ENCODE measurements around the gene CORO1C.
"Not testable (repeated sequence)": the region's sequence is repeated elsewhere in the genome, so short reads cannot be mapped to it uniquely, and the experiment has no call there.

CORO1C gene

GRCh38 chr12:108671110-108671509 lies 60.2 kb downstream of the CORO1C start:
- DNase-seq: no peak

DNA sequence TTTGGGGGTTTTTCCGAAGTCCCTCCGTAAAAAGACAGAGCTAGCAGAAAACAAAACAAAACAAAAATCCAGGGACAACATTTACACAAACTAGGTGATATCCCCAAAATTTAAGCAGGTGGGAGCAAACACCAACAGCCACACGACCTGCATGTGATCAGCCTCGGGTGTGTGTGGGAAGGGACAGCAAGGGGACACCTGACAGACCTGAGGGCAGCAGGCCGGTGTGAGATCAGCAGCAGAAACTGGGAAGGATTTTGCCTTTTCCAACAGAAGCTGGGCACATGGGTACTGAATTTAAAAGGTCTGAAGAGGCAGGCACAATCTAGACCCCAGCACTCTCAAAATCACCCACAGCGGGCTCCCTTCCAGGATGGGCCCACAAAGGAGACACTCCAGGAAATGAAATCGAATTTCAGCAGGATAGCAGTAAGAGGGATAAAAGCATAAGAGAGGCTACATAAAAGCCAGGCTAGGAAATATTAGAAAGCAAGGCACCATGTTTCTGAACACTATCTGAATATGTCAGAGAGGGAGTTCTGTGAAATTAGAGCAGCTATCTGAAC lies 61.2 kb downstream of the CORO1C start:
- DNase-seq: no peak

- no peak for DNase-seq
These were observed 62.8 kb downstream of the CORO1C start for GRCh38 chr12:108668542-108668941.

DNA sequence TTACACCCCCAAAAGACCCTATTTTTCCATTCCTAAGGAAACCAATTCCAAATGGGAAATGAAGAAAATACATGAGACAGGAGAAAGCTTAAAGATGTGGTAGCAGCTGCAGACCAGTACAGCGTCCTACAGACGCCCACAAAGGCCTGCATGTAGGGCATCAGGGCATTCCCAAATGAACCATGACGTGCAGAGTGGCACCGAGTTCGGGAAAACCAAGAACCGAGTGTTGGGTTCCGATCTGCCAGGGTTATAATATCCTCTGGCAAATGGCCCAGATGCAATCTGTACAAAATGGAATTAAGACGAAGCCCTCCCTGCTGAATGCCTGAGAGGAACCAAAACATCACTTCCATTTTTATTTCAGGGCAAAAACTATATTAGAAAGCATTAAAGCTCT lies 63.3 kb downstream of the CORO1C start:
- DNase-seq: no peak

GRCh38 chr12:108667349-108667748 lies 64.0 kb downstream of the CORO1C start:
- DNase-seq: peak; percentile 40

DNA sequence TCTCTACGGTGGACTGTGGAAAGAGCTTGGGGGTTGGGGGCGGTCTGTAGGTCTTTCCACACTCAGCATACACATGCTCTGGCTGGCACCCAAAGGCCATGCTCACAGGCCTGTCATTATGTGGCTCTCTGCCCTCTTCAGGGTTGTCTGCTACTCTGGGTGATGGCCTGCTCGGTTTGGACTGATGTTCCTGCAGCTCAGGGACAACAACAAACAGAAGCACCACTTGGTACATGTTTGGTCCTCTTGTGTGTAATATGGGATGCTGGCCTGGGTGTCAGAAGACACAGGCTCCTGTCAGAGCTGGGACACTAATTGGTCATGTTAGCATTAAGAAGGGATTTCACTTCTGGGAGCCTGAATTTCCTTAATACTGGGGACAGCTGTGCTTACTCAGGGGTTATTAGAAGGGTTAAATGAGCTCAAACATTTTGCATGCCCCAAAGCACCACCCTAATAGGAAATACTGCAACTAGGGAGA lies 64.9 kb downstream of the CORO1C start:
- DNase-seq: peak; percentile 26

DNA sequence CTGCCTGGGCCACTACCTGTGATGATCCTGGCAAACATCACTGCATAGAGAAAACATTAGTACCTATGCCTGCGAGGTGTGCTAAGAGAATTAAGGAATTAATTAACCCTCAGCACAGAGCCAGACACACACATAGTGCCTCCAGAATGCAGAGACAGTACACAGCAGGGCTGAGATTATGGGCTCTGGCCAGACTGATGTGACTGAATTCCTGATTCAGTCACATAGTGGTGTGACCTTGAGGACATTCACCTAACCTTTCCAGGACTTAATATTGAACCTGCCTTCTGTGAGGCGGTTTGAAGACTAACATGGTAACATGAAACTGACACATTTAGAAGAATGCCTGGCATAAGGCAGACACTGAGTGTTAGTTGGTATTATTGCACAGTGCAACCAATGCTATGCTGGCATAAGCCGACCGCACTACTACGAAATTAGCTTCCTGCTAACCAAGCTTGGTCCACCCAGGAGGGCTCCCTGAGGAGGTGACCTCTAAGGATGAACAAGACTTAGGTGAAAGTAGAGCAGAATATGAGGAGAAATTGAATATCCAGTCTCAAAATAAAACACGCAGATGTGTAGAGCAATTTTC lies 65.6 kb downstream of the CORO1C start:
- DNase-seq: no peak

GRCh38 chr12:108664338-108665258 lies 66.7 kb downstream of the CORO1C start:
- peak; percentile 94 for DNase-seq

- no peak for DNase-seq
These were observed 67.8 kb downstream of the CORO1C start for GRCh38 chr12:108663324-108664015.

- not testable (repeated sequence) for DNase-seq
These were observed 73.2 kb downstream of the CORO1C start for GRCh38 chr12:108658115-108658514.

DNA sequence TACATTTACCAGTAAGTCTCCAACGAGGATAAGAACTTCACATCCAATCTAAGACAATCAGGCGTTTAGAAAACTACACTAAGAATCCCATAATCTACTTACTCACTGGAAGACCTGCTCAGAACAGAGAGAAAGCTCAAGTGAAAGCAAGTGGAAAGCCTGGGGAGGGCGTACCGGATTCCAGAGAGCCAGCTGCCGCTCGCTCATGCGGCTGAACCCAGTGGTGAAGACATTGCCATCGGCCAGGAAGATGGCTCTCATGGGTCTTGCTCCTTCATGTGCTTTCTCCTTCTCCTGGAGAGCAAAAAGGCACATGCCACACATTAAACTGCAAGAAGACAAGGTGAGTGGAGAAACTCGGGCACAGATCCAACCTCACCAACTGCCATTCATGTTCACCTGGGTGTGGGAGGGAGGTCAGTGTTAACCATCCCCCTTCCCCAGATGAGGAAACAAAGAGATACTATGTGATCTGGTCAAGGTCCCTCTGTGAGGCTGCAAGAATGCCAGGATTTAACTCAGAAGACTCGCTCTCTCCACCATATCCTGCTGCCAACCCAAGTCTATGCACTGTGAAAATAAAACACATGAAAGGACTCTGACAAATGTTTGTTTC lies 74.1 kb downstream of the CORO1C start:
- no peak for DNase-seq

DNA sequence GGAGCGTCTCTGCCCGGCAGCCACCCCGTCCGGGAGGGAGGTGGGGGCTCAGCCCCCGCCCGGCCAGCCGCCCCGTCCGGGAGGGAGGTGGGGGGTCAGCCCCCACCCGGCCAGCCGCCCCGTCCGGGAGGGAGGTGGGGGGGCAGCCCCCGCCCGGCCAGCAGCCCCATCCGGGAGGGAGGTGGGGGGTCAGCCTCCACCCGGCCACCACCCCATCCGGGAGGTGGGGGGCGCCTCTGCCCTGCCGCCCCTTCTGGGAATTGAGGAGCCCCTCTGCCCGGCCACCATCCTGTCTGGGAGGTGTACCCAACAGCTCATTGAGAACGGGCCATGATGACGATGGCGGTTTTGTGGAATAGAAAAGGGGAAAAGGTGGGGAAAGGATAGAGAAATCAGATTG lies 75.1 kb downstream of the CORO1C start:
- DNase-seq: not testable (repeated sequence)

- not testable (repeated sequence) for DNase-seq
These were observed 75.5 kb downstream of the CORO1C start for GRCh38 chr12:108655812-108656175.

DNA sequence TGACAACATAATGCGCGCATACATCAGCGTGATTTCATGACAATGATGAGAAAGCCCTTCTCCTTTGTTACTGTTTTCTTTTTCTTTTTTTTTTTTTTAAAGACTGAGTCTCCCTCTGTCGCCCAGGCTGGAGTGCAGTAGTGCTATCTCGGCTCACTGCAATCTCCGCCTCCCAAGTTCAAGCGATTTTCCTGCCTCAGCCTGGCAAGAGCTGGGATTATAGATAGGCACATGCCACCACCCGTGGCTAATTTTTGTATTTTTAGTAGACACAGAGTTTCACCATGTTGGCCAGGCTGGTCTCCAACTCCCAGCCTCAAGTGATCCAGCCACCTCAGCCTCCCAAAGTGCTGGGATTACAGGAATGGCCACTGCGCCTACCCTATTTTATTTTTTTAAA lies 76.7 kb downstream of the CORO1C start:
- DNase-seq: not testable (repeated sequence)

DNA sequence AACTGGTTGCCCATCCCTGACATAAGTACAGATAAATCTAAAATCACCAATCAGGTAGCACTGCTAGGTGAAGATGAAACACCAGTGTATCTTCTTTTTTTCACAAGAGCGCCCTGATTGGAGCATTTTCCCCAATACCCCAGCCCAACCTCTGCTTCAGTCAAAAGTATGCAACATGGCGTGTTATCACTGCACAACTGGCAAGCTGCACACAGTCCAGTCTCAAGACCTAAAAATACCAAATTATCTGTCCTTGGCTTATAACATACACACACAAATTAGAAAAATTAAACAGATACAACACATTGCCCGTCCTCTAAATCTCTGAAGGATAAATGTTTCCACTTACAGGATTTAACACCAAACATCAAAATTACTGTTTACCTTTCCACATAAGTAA lies 77.4 kb downstream of the CORO1C start:
- no peak for DNase-seq

DNA sequence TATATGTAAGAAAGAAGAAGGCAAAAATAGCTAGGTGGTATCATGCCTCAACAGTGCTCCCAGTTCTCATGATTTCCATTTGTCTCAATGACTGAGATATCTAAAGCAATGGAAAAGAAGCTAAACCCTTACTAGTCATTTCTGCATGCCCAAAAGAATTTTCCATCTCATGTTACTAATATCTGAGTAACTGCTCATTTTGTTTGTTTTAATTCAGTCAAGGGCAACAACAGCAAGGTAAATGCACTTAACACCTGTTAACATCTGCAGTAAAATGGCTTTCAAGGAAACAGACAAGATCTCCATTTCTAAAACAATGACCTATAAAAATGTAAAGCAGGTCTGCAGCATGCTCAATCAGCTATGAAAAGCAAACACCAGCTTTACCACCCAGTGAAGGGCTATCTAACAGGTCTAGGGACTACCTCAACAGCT lies 78.2 kb downstream of the CORO1C start:
- no peak for DNase-seq

DNA sequence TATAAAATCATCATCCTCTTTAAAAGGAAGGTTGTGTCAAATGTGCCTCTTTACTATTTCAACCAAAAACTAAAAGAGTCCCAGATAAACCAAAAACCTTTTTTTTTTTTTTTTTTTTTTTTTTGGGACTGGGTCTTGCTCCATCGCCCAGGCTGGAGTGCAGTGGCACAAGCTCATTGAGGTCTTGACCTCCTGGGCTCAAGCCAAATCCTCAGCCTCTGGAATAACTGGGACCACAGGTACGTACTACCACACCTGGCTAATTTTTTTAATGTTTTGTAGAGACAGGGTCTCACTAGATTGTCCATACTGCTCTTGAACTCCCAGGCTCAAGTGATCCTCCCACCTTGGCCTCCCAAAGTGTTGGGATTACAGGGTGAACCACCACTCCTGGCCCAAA lies 81.2 kb downstream of the CORO1C start:
- DNase-seq: no peak

- no peak for DNase-seq
These were observed 81.6 kb downstream of the CORO1C start for GRCh38 chr12:108649669-108650068.

DNA sequence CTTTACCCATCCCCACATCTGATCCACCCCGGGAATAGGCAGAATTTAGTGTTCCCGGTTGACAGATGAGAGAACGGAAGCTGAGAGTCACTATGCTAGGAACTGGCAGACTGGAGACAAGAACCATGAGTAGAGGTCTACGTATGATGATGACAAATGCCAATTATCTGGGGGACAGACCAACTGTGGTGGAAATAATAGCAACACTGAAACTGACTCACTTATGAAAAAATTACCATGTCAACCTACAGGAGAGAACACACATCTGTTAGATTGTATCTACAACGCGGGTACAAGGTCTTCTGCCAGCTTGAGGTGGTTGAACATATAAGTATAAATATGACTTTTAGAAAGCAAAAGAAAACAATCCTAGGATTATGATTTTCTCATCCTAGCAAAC lies 82.2 kb downstream of the CORO1C start:
- DNase-seq: no peak

DNA sequence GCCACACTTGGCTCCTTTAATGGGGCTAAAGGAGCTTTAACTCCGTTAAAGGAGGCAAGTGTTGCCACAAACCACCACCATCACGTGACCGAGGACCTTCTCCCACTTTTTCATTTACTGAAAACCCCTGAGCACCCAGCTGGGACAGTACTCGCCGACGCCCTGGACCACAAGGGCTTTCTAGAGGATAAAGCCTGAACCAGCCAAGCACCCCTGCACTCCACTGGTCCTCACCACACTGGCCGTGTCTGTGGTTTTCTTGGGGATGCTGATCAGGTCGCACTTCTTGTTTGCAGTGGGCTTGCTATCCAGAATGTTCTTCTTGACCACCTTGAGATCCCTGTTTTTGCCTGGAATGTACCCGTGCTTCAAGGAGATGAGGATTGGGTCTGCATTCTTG lies 82.9 kb downstream of the CORO1C start:
- DNase-seq: no peak

DNA sequence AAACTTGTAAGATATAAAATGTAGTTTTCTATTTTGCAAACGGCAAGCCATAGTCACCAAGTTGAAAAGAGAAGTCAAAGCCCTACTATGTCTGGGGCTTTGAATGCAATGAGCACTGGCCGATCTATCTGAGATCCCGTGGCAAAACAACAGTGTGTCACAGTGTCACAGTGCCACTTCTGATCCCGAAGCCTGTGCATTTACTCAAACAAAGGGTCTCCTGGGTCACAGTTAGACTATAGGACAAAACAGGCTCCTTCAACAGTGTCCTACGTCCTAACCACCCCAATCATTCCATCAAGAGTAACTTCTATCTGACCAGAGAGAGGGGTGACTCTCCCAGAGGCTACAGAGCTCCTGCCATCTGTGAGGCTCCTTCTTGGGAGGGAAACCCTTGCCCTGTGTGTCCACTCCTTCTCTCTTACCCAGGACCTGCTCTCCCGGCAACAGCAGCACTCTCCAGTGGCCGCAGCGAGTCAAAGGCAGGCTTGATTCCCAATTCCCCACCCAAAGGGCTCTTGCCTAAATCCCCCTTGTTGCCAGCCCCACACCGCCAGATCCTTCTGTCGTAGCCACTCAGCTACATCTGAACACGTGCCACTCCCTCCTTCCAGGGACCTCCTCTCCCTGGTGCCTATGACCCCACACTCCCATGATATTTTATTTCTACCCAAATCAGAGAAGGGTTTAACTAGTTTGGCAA lies 83.6 kb downstream of the CORO1C start:
- no peak for DNase-seq
